Muscle layer of duodenum (tissue), 2 donors: Measurements from ENCODE around the gene STEEP1.
A peak's percentile ranks its signal among the peaks of the same experiment; 100 is the strongest.

Experiments
- H3K27ac ChIP-seq: one replicate; pipeline ENCODE4 v1.7.0; 2013; ENCODE audit warnings: mild to moderate bottlenecking, low read length
- H3K27me3 ChIP-seq: one replicate; pipeline ENCODE4 v1.7.0; 2013; ENCODE audit warnings: low read depth, mild to moderate bottlenecking, control low read depth, low read length
- H3K36me3 ChIP-seq, 2 donors: one replicate each; pipeline ENCODE4 v1.7.0; 2013; ENCODE audit warnings: low read length in 2 of 2, control low read depth in 1 of 2, mild to moderate bottlenecking in 1 of 2; ENCODE audit not compliant: insufficient read depth in 2 of 2, control insufficient read depth in 1 of 2
- H3K4me1 ChIP-seq, 2 donors: one replicate each; pipeline ENCODE4 v1.7.0; 2013; ENCODE audit warnings: low read length in 2 of 2, mild to moderate bottlenecking in 2 of 2, control low read depth in 1 of 2, moderate library complexity in 1 of 2; ENCODE audit not compliant: insufficient read depth in 2 of 2, control insufficient read depth in 1 of 2
- H3K4me3 ChIP-seq, 2 donors: one replicate each; pipeline ENCODE4 v1.7.0; 2013; ENCODE audit warnings: low read length in 2 of 2, low read depth in 1 of 2, mild to moderate bottlenecking in 1 of 2
- H3K9me3 ChIP-seq, 2 donors: one replicate each; pipeline ENCODE4 v1.7.0; 2013; ENCODE audit warnings: low read length in 2 of 2, control low read depth in 1 of 2, mild to moderate bottlenecking in 1 of 2; ENCODE audit not compliant: control insufficient read depth in 1 of 2
- donor health status: healthy.

STEEP1 gene

DNA sequence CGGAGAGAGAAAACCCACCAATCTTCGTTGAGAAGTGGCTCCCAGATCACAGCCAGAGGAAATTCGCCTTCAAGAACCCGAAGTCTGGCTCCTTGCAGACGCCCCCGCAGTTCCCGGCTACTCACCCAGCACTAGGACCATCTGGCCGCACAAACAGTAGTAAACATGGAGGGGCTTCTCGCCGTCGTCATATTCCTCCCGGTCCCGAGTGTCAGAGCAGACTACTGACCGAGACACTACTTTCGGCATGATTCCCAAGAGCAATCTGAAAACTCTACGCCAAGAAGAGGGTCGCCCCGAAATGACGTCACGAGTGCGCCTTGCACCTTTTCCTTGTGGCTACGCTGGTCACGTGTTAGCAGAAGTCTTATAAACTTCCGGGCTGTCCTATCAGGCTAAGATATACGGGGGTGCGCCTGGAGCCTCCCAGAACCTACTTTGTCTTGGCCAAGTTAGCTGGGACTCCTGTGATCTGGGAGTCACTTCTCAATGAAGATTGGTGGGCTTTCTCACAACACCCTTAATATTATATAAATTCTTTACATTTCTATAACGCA lies at the start of gene STEEP1:
Gene STEEP1 (minus strand): TSS at position 303 of the 557 bp plus-strand sequence. CDS start 54 bp downstream, at position 249.
- Histone ChIP-seq H3K27ac (peak within 1 kb of the TSS; percentile 75), H3K4me1 (peaks cover 0 to 9% of the 10 kb centered on the region in 2 donors), H3K4me3 (peak within 1 kb of the TSS; percentile 70 to 80), H3K27me3 (no peaks in the 10 kb centered on the region), H3K36me3 (no peaks in the 10 kb centered on the region), H3K9me3 (no peaks in the 10 kb centered on the region)

DNA sequence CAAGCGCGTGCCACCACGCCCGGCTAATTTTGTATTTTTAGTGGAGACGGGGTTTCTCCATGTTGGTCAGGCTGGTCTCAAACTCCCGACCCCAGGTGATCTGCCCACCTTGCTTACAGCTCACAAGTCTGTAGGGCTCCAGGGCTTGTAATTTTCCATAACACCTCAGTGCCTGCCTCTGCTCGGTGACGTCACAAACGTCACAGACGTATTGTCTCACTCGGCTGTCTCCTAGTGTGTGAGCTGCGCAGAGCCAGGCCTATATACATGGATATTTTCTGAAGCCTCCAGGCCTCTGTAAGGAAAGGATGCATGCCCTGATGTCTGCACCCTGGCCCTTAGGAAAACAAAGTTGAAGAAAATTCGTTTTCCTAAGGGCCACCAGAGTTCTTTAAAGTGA lies 49.6 kb upstream of the STEEP1 start:
- Histone ChIP-seq H3K36me3 (no peaks in the 10 kb centered on the region), H3K9me3 (no peaks in the 10 kb centered on the region), H3K27me3 (no peaks in the 10 kb centered on the region), H3K27ac (no peak overlapping the region), H3K4me1 (no peaks in the 10 kb centered on the region), H3K4me3 (no peak overlapping the region)

DNA sequence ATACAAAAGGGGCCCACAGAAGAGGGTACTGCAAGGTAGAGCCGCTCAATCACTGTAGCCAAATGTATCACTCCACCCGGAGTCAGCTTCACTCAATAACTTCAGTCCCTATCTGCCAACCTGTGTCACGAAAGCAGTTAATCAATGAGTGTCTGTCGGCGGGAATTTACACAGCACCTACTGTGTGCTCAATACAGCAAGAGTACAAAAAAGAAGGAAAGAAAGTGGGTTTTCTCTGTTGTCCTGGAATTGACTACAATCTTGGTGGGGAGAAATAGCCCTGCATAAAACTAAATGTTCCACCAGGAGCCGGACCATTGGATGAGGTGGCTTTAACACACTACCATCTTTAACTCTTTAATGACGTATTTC lies 41.8 kb upstream of the STEEP1 start:
- Histone ChIP-seq H3K4me3 (peak overlapping the region; percentile 74 to 75), H3K27ac (peak overlapping the region; percentile 95), H3K4me1 (peaks cover 0 to 8% of the 10 kb centered on the region in 2 donors), H3K27me3 (no peaks in the 10 kb centered on the region), H3K9me3 (no peaks in the 10 kb centered on the region), H3K36me3 (no peaks in the 10 kb centered on the region)

DNA sequence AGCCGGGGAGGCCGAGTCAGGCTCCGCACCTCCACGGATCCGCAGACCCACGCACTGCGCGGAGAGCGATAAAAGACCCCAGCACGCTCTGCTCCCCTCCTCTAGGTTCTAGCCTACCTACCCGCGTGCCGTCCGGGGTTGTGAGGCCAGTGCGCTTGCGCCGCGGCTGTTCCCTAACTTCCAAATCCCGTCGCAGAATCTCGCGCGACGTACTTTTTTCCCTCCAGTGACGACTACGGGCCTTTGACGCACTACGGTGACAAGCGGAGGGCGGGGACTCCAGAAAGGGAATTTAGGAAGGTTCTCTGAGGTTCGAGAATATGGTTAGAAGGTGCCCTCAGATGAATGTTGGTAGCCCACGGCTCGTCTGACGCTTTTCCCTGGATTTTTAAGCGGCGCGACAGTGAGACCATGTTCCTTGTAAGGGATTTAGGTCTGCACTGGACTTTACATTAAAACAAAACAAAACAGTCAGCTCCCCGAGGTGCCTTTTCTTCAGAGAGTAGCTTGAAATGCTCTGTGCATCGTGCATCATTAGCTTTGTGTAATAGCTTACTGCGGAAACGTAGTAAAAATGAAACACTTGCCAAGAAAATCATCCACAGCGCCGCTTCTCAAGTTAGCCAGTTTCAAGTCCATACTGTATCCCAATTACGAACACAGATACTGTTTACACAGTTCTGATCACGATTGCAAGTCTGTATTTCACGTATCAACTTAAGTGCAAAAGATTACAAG lies 41.2 kb upstream of the STEEP1 start, which contains the start of gene NKRF:
Gene NKRF (minus strand): TSS at position 145 of the 738 bp plus-strand sequence.
- H3K9me3 ChIP-seq = no peaks in the 10 kb centered on the region
- H3K36me3 ChIP-seq = no peaks in the 10 kb centered on the region
- H3K27ac ChIP-seq = peak within 1 kb of the TSS; percentile 95
- H3K27me3 ChIP-seq = no peaks in the 10 kb centered on the region
- peaks cover 0 to 8% of the 10 kb centered on the region in 2 donors for H3K4me1 ChIP-seq
- H3K4me3 ChIP-seq = peak within 1 kb of the TSS; percentile 74 to 75

DNA sequence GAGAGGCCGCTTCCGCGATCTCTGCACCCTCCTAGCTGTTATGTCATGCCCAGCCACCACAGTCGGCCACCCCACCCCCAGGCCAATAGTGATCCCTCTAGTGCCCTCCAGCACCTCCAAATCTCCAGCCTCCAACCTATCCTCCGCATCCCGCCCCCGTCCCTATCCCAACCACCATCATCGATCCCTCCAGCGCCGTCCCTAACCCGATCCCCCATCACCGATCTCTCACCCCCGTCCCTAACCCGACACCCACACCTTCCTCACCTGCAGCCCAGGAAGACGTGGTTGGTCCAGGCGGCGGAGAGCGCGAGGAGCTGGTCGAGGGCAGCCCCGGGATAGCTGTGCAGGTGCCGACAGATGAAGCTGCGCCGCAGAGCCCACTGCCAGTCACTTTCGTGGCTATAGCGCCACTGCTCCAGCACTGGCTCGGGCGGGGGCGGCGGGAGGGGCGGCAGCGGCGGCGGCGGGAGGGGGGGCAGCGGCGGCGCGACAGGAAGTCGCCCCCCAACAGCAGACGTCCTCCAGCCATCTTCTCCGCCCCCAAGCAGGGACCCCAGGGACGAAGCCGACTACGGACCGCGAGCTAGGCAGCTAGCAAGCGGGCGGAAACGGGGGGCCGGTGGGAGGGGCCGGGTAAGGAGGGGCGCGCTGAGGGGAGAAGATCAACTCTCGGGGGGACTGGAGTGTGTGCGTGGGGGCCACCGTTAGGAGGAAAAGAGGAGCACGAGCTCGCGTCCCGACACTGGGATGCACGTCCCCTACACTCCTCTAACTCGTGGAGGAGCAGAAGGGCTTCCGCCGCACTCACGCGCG lies 40.5 kb upstream of the STEEP1 start:
- no peaks in the 10 kb centered on the region for H3K36me3 ChIP-seq
- H3K4me1 ChIP-seq = peaks cover 0 to 8% of the 10 kb centered on the region in 2 donors
- H3K27ac ChIP-seq = peak overlapping the region; percentile 95
- H3K27me3 ChIP-seq = no peaks in the 10 kb centered on the region
- peak overlapping the region; percentile 74 to 75 for H3K4me3 ChIP-seq
- no peaks in the 10 kb centered on the region for H3K9me3 ChIP-seq

DNA sequence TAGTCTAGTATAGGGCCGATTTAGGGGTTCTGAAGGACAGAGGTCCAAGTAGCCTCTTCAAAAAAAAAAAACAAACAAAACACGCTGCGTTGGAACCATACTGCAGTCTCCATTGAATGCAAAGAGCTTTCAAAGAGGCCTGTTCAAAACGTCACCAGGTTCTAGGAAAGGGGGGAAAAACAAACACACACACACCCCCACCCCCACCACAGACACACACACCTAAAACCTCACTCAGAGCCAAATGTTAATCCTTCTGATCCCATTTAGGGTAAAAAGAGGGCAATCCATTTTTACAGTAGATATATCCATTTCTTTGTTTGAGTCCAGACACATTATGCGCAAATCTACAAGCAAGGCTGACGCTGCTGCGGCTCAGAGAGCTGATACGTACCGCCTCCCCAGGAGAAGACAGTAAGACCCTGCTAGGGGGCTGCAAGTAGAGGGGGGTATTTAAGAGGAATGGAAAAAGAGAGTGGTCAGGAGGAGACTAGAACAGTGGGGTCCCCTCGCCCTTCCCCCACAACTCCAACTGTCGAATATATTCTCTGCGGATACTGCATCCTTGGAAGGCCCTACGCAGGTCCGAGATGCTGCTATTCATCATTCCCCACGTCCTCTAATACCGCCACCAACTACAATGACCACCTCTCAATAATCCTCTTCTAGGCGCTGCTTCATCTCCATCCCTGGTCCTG lies 39.7 kb upstream of the STEEP1 start:
- peaks cover 0 to 8% of the 10 kb centered on the region in 2 donors for H3K4me1 ChIP-seq
- H3K27ac ChIP-seq = no peak overlapping the region
- H3K27me3 ChIP-seq = no peaks in the 10 kb centered on the region
- H3K4me3 ChIP-seq = peak overlapping the region; percentile 60 to 75
- H3K9me3 ChIP-seq = no peaks in the 10 kb centered on the region
- no peaks in the 10 kb centered on the region for H3K36me3 ChIP-seq

DNA sequence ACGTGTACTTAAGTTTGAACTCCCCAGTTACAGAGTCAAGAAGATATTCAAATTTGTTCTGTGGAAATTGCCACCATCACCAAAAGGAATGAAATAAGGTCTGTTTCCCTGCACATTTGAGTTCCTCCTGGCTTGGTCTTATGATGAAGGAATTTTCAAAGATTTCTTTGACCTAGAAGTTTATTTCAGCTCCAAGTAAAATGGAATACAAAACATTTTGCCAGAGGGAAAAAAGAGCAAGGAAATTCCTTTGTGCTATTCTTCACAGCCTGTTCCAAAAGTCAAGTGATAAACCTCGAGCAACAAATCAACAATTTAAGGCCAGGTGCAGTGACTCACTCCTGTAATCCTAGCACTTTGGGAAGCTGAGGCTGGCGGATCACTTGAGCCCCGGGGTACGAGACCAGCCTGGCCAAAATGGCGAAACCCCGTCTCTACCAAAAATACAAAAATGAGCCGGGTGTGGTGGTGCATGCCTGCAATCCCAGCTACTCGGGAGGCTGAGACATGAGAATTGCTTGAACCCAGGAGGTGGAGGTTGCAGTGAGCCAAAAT lies 37.6 kb upstream of the STEEP1 start:
- H3K4me3 ChIP-seq = no peak overlapping the region
- H3K27ac ChIP-seq = no peak overlapping the region
- no peaks in the 10 kb centered on the region for H3K27me3 ChIP-seq
- H3K36me3 ChIP-seq = no peaks in the 10 kb centered on the region
- no peaks in the 10 kb centered on the region for H3K9me3 ChIP-seq
- peaks cover 0 to 8% of the 10 kb centered on the region in 2 donors for H3K4me1 ChIP-seq

DNA sequence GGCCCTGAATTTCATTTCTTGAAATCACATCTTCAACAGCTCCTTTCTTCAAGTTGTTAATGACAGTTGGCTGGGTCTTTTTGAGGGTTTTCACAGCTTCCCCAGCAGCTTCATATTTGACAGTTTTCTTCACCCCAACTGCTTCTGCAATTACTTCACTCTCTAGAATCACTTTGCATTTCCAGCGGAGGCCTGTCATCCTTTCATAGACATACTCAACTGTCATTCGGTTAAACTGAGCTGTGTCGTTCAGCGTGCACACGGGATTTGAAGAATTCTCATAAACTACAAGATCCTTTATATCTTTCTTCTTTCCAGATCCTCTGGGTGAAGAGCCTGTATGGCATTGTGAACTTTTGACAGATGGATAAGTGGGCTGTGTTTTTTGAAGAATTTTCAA lies 24.6 kb upstream of the STEEP1 start:
- Histone ChIP-seq H3K4me3 (no peak overlapping the region), H3K27ac (no peak overlapping the region), H3K4me1 (no peaks in the 10 kb centered on the region), H3K27me3 (no peaks in the 10 kb centered on the region), H3K36me3 (peaks cover 11 to 19% of the 10 kb centered on the region in 2 donors), H3K9me3 (no peaks in the 10 kb centered on the region)

DNA sequence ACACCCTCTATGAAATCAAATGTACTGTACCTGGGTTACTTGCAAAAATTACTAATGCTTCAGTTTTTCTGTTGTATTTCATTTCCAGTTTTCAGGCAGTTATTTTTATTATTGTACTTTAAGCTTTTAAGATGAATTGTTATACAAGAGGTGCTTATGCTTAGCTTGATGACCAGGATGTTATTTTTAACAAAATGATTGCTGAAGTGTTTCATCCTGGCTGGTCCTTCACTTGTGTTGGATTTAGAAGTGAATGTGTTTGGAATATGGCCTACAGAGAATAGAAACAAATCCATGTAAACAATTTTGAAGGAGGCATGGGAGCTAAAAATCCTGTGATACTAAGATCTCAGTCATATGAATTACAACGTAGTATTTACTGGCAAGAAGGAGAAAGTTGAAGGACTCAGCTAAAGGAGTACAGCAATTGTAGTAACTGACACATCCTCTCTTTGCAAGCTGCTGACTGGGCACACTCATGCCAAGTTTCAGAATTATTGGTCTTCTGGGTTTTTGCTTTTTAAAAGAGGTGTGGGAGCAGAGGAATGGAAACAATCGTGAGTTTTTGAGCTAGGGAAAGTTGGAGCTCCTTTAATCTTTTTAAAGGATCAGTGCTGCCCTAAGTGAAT lies 18.3 kb upstream of the STEEP1 start:
- no peak overlapping the region for H3K4me3 ChIP-seq
- no peaks in the 10 kb centered on the region for H3K4me1 ChIP-seq
- H3K9me3 ChIP-seq = no peaks in the 10 kb centered on the region
- no peaks in the 10 kb centered on the region for H3K27me3 ChIP-seq
- no peak overlapping the region for H3K27ac ChIP-seq
- no peaks in the 10 kb centered on the region for H3K36me3 ChIP-seq

DNA sequence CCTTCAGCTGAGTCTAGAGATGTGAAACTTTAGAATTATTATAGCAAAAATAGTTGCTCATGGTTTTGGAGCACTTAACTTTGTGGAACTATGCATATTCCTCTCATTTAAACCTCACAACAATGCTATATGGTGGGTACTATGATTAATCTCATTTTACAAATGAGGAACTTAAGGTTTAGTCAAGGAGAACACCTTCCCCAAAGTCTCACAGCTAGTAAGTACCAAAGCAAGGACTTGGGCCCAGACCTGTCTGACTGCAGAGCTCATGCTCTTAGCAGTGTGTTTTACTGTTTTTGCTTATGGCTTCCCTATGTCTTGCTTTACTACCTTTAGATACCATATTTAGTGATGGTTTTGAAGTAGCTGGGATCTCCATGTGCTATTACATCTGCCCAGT lies 14.2 kb upstream of the STEEP1 start:
- H3K36me3 ChIP-seq = no peaks in the 10 kb centered on the region
- no peaks in the 10 kb centered on the region for H3K9me3 ChIP-seq
- H3K27me3 ChIP-seq = no peaks in the 10 kb centered on the region
- H3K4me3 ChIP-seq = no peak overlapping the region
- no peak overlapping the region for H3K27ac ChIP-seq
- peaks cover 0 to 8% of the 10 kb centered on the region in 2 donors for H3K4me1 ChIP-seq
